ENCODE measurements around the gene CTSF. TPM values are rescaled to one million over a fixed set of nuclear protein-coding genes. Genes with fewer than 3 reads are reported as not detected.

The CTSF gene
- total RNA-seq, 1 experiment from 2014 or later: 0.98 TPM

DNA sequence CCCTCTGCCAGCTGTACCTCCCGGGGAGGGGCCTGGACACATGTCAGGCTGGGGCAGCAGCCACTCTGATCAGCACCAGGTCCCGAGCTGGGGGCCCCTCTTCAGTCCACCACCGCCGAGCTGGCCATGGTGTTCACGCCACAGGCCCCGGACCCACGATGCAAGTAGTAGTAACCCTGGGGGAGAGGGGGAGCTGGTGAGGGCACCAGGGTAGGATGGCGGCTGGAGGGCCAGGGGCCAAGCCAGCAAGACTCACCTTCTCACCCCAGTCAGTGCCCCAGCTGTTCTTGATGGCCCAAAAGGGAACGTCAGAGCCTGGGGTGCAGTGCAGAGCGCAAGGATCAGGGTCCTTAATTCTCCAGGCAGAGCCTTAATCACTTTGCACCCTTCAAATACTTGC, 4.6 kb downstream of the CTSF start:
- Histone ChIP-seq H3K9me3 (ENCODE audit: control insufficient read depth, low read depth, low read length) (no peaks in the 10 kb centered on the region), H2AK5ac (ENCODE audit: insufficient read length, low read length) (no peak overlapping the region), H3K27ac (ENCODE audit: insufficient read length, low read depth, low read length) (no peak overlapping the region), H2AFZ (ENCODE audit: low read length) (no peak overlapping the region), H3K27me3 (ENCODE audit: insufficient read depth, low read length) (no peaks in the 10 kb centered on the region), H3K4me2 (ENCODE audit: insufficient read depth, insufficient read length, low read length) (no peak overlapping the region), H2BK15ac (ENCODE audit: low read depth, low read length) (no peak overlapping the region), H3K56ac (ENCODE audit: insufficient read length, low read depth, low read length) (no peak overlapping the region), H3K18ac (ENCODE audit: insufficient read length, low read depth, low read length) (no peak overlapping the region), H3K23ac (ENCODE audit: insufficient read length, low read depth, low read length) (no peak overlapping the region), H3K79me1 (ENCODE audit: insufficient read depth, low read depth, low read length, poor library complexity, severe bottlenecking) (no peaks in the 10 kb centered on the region), H3K14ac (ENCODE audit: insufficient read depth, low read length) (no peak overlapping the region), H4K20me1 (ENCODE audit: control insufficient read depth, insufficient read depth, insufficient read length) (no peaks in the 10 kb centered on the region), H4K5ac (ENCODE audit: insufficient read length, low read depth, low read length) (no peak overlapping the region), H3K4ac (ENCODE audit: low read depth, low read length) (no peak overlapping the region), H4K8ac (replicated peaks; ENCODE audit: insufficient read length, low read depth, low read length) (no peak overlapping the region), H4K91ac (ENCODE audit: insufficient read length, low read depth, low read length) (no peak overlapping the region), H2BK12ac (ENCODE audit: insufficient read length, low read depth, low read length) (no peak overlapping the region), H3K79me2 (ENCODE audit: insufficient read depth, low read length) (no peaks in the 10 kb centered on the region), H2BK120ac (ENCODE audit: low read depth, low read length, poor library complexity, severe bottlenecking) (no peak overlapping the region), H3K4me1 (ENCODE audit: insufficient read depth, low read length) (no peaks in the 10 kb centered on the region), H3T11ph (ENCODE audit: low read length) (no peak overlapping the region), H3K9ac (ENCODE audit: extremely low read depth, insufficient read length, low read length) (no peak overlapping the region), H3K23me2 (ENCODE audit: insufficient read length, low read depth, low read length, poor library complexity, severe bottlenecking) (no peaks in the 10 kb centered on the region), H2BK5ac (ENCODE audit: insufficient read length, low read length) (no peak overlapping the region), H2BK20ac (ENCODE audit: low read depth, low read length, poor library complexity, severe bottlenecking) (no peak overlapping the region)
- Mint-ChIP-seq H3K4me3 (no peak overlapping the region), H3K27me3 (ENCODE audit: low read depth) (peaks cover 2% of the 10 kb centered on the region), H3K36me3 (ENCODE audit: insufficient read depth in 1 of 3, low read depth in 3 of 3) (peaks cover 8 to 52% (median 46%) of the 10 kb centered on the region in 3 experiments), H3K4me1 (peaks cover 6 to 9% of the 10 kb centered on the region in 2 experiments), H3K9me3 (no peaks in the 10 kb centered on the region), H3K27ac (no peak overlapping the region)
- WGBS (ENCODE audit: extremely low coverage, insufficient read length, low lambda C conversion rate): no CpG with 5 or more reads among the region's 10 CpGs
- TF ChIP-seq, protein P1, sequence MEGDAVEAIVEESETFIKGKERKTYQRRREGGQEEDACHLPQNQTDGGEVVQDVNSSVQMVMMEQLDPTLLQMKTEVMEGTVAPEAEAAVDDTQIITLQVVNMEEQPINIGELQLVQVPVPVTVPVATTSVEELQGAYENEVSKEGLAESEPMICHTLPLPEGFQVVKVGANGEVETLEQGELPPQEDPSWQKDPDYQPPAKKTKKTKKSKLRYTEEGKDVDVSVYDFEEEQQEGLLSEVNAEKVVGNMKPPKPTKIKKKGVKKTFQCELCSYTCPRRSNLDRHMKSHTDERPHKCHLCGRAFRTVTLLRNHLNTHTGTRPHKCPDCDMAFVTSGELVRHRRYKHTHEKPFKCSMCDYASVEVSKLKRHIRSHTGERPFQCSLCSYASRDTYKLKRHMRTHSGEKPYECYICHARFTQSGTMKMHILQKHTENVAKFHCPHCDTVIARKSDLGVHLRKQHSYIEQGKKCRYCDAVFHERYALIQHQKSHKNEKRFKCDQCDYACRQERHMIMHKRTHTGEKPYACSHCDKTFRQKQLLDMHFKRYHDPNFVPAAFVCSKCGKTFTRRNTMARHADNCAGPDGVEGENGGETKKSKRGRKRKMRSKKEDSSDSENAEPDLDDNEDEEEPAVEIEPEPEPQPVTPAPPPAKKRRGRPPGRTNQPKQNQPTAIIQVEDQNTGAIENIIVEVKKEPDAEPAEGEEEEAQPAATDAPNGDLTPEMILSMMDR (conservative IDR thresholded peaks at IDR 0.05): no peak
- no peak for DNase-seq
